ENCODE results near the gene DAB1.

Gene DAB1

DNA sequence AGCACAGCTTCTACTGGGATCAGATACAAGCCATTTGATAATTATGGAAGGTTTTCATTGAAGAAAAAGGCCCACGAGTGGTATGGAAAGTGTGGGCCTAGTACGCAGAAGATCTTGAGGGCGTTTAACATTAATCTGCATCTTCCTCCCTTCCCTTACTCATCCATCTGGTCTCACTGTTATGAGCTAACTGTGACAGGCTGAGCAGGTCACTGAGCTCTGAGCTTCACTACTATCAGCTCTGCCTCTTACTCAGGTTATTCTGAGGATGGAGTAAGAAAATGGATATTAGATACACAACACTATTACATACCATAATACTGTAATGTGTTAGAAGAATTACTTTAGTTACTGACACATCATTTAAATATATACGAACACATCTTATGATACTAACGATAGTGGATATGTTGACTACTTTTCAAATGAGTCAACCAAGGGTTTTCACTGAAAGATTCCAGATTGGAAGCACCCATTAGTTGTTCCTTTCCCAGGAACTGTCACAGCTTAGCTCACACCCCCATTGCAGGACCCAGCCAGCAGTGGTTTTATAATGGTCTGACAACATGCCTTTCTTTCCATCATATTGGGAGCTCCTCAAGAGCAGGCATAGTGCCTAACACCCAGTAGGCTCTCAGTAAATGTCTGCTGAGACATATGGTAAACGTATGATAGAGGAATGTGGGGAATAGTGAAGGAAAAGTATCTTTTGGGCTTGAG lies 360.3 kb downstream of the DAB1 start:
- DNase-seq = no peak

DNA sequence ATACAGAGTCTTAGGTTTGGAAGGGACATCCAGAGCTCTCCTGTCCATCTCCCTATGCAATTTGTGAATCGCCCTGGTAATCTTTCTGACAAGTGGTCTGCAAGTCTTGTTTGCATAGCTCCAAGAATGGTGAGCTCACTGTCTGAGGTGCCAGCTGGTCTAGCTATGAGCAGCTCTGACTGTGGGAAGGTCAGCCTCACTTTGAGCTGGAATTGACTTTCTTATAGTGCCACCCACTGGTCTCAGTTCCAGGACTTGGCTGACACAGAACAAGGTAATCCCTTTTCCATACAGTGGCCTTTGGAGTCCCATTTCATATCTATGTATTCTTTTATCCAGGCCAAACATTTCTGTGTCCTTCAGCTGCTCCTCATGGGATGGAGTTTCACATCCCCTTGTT lies 362.5 kb downstream of the DAB1 start:
- no peak for DNase-seq

DNA sequence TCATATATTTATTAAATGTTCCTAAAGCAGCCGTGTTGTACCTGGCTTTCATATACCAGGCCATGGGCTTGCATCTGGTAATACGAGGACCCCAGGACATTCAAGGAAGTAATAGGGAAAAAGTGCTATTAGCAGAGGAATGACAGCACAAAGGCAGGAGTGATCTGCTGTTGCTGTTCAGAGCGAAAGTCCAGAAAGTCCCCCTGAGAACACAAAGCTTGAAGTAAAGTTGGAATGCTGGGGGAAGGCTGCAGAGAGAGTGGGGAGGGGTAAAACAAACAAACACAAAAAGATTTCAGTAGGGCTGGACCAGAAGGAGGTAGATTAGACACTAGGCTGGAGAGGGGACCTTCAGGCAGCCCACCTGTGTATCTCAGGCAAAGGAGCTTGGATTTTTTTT lies 363.4 kb downstream of the DAB1 start:
- DNase-seq = no peak

DNA sequence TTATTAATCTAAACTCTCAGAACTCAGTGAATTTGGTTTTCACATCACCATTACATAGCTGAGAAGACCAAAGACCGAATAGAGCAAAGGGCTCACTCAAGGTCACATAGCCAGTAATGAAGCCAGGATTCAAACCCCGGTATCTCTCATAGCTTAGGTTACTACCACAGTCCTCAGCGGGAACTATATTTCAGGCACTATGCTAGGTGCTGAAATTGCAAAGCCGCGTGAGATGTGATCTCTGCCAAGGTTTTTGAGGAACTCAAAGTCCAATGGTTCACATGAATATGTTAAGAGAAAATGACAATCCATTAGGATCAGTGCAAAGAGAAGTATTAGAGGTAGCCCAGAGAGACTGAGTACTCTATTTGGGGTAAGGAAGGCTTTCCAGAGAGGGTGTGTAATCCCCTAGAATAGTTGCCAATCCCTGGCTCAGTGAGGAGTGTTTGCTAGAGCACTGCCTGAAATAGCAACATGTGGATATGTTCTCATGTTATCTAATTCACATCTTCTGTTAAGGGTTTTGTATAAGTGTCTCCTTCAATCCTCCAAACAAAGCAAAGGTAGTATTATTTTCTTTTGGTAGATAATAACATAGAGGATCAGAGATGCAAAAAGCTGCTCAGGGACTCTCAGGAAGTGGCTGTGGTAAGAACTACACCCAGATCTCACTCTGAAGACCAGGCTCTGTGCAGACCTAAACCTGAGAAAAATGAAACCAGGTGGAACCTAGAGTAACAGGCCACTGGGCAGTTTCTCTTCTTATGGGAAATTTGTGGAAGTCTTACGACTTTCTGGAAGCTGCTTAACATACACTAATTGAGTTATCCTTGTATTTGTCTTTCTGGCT lies 365.0 kb downstream of the DAB1 start:
- DNase-seq = no peak

DNA sequence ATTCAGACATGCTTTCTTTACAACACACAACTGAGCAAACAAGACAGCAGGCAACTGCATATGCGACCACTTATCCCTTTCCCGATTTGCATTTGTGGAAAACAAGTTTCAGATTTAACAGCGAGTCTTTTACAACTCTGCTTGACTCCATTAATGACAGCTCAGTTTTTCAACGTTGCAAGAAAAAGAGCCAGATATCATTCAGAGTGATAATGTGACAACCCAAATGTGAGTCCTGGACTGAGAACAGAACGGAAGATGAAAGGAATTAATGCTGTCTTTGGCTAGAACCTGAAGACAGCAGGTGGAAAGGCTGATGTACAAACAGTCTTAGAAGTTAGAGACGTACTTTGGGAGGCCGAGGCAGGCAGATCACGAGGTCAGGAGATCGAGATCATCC lies 375.0 kb downstream of the DAB1 start:
- no peak for DNase-seq

DNA sequence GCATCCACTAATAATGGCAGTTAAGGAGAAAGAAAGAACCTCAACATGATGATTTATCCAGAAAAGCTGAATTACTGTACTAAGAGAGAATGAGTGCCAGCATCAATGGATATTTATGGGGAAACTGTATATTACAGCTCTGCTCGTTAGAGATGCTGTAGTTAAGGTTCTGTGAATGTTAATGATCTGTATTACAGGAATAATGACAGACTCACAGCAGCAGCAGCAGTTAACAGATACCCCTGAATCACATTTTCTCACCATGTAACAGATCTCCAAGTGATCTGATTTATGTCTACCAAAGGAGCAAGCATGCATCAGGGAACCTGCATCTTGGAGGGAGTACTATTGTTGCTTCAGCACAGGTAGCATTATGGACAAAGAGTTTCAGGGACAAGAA lies 377.4 kb downstream of the DAB1 start:
- DNase-seq = no peak

DNA sequence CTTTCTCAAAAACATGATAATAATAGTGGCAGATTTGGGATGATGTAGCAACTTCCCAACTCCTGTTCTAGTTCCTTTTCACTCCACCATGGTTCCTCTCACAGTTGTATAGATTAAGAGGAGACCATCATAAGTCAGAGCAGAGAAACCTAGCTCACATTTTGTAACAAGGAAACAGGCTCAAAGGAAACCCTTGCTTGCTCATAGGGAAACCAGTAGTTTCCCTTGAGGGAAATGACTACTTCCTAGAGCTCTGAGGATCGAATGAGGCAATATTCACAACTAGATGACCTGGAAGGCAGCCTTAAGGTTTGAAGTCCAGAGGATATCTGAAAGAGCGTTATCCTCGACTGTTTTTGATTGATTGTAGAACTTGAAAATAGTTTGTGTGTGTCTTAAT lies 382.0 kb downstream of the DAB1 start:
- no peak for DNase-seq

DNA sequence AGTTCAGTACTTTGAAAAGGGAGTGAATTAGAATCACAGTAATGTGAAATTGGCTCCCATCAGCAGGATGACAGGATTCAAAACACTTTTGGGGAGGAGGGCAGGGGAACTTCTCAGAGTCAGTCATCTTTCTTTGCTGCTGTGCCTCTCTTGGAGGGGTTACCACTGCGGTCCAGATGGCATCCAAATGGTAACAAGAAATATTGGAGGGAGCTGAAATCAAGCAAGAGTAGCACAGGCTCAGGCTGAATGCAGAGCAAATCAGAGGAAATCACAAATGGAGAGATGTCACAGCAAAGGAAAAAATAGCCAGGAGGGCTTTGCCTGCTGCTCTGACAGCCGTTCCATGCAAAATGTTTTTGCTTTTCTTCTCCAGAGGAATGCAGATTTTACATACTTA lies 383.0 kb downstream of the DAB1 start:
- DNase-seq = no peak

DNA sequence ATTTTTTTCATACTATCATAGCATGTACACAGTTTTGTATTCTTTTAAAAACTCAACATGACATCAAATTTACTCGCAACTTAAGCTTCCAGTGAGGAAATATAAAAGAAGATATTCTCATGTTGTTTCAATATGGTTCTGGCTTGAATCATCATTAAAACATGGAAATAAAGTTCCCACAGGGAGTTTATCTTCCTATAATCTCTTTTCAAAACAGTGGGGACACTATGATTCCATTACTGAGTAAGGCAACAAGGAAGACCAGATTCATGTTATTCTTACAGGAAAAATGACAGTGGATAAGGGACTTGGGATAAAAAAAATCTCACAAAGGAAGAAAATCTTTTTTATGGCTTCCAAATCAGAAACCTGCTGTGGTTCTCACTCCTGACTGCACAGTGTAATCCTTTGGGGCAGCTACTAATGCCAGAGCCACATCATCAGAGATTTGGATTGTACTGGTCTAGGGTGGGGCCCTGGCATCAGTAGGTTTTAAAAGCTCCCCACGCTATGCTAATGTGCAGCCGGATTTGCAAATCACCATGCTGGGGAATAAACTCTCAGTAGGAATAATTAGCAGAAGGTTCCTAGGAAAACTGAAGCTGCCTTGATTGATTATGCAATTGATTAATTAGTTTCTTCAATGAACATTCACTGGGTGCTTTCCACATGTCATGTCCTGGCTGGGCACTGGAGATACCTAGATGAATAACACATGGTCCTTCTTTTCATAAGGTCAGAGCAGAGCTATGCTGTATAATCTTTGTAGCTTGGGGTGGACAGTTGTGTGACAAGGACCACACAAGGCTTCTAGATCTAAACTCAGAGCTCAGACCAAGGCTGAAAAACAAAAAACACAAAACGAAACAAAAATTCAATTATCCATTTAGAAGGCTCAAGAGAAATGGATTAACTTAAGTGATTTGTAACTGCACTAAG lies 386.9 kb downstream of the DAB1 start:
- no peak for DNase-seq

DNA sequence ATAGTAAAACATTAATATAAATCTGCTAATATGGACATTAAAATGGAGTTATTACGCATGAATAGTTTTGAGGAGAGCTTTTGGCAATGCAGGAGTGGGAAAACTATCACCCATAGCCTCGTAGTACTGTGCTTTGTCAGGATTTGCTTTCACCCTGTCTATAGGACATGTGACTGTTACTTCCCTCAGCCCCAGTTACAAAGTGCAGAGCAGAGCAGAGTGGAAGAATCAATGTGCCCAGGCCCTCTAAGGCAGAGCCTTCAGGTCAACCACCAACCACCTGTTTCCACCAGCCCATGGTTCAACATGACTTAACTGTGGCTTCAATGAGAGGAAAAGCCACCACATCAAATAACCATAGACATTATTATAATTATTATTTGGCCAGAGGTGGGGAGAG lies 389.1 kb downstream of the DAB1 start:
- no peak for DNase-seq

DNA sequence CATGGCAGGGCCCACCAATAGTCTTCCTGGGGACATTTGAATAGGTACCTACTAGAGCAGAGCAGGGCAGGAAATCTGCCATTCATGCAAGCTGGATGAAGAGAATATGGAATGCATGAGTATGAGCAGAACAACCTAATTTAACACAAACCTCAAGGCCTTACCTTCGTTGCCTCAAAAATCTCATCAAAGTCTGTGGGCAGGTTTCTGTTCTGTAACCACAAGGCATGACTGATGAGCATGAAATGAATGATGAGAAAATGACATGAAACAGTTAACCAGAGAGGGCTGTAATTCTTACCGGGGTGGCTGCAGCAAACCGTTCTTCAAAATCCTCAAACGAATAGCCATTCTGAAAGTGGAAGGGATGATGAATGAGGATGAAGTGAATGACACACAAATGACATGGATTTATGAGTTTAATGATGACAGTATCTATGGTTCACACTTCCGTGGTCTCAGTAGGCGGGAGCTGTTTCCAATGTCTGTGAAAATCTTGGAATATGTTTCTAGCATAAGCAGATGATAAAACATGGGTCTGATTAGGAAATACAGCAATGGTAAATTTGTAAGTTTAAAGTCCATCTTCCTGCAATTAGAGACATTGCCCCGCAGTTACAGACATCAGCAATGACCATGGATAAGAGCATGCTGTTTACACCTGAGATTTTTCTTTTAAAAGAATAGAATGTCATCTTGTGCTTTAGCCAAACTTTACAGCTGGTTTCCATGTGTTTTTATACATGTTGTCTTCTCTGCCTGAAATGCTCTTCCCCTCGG lies 390.4 kb downstream of the DAB1 start:
- no peak for DNase-seq

DNA sequence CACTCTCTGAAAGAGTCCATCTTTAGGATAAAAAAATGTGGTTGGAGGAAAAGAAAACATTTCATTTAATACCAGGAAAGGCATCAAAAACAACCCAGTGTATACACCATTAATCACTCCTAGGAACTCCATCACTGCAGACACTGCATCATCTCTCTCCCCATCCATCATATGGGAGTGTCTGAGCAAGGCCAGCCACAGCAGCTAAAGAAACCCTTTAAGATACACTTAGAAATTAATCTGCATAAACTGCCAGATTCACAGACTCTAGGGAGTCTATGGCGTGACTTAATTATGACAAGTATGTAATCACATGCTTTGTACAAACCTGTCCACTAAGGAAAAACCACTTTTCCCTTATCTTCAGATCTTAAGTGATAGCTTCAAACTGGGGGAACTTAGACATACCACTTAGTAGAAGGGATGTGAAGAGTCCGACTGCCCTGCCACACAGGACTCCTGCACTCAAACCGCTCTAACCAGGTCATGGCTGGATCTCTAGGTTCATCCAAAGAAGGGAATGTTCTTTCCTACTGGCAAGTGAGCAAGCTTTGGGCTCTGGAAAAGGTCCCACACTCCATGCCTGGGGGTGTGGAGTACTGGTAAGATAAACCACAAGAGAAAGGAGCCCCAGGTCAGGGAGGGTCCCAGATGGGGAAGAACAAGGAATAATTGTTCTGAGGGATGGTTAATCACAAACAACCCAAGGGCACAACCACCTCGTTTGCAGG lies 397.1 kb downstream of the DAB1 start:
- DNase-seq = no peak

DNA sequence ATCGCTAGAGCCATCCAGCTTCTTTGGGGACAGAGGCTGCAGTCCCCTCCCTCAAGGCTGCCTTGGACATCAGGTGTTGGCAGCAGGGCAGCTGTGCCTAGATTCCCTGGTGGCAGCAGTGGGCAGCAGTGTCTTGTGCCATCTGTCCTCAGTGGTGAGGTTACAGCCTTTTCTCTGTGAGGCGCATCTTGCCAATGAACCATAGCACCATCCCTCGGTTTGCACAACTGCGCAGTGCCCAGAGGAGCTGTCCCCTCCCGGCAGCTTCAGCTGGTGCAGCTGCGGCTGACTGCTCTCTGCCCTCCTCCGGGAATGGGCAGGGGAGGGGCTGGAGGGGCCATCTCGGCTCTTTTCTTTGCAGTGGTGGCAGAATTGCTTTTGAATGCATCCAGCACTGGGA lies 399.0 kb downstream of the DAB1 start:
- peak; percentile 63 for DNase-seq

DNA sequence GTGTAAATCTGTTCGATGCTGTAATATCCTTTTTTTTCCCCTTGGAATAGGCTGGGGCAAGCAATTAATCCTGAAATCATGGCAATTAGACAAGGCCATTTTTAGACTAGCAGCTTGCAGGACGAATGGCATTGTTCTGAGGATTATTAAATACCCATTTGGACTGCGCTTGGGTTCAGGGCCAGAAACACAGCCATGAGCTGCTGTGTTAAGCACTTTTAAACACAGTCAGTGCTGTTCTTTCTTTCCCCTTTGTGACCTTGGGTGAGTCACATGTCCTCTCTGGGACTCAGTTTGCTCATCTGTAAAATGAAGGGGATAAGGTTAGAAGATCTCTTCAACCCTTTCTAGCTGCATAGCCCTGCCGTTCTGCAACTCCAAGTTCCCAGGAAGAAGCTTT lies 399.4 kb downstream of the DAB1 start:
- DNase-seq = no peak

DNA sequence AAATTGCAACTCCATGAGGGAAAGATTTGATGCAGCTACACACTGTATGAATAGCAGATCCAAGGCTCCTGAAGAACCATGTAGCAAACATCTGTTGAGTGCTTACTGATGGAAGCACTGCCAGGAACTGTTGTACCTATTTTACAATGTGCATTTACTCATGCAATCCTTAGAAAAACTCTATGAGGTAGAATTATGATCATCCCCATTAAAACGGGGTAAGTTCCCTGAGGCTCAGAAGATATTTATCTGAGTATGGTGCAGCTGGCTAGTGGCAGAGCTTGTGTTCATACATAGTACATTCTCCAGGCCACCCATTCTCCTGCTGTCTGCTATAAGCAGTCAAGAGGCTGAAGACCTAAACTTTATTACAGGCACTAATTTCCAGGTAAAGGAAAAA lies 403.6 kb downstream of the DAB1 start:
- DNase-seq = no peak

DNA sequence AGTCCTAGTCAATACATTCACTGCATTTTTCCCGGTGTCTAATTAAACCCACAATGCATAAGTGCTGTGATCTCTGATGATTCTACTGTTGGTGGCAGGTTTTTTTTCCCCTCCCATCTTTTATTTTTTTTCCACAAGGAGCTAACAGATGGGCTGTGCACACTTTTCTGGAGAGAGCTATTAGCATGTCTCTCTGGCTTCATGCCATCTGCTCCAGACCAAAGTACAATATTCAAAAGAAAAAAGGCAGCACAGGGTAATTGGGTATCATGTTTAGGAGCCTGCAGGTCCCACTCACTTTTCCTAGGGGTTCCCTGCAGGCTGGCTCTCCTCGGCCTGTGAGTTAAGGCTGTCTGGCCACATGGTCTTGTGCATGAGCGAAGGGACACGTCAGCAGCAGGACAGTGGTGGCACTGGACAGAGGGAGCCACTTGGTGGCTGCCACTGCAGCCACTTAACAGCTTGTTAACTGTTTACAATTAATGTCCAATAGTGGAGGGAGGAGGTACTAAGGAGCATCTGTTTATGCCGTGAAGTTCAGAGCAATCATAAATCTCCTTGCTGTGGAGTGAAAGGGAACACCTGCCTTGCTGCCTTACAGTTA lies 404.5 kb downstream of the DAB1 start:
- peak; percentile 10 for DNase-seq

DNA sequence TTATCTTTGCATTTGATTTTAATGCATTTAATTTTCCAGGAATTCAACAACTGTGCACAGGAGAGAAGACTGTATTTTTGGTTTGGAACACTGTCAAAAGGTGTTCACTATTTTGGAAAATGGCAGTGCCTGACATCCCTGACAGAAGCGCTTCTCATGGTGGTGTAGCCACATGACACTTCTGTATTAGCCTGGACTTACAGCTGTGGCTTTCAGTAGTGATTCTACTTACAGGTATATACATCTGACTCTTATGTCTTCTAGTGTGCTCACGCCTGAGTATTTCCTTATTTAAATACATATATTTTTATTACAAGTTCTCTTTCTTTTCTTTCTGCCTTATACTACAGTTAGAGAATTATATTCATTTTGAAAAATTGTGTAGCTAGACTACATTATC lies 405.7 kb downstream of the DAB1 start:
- DNase-seq = no peak

DNA sequence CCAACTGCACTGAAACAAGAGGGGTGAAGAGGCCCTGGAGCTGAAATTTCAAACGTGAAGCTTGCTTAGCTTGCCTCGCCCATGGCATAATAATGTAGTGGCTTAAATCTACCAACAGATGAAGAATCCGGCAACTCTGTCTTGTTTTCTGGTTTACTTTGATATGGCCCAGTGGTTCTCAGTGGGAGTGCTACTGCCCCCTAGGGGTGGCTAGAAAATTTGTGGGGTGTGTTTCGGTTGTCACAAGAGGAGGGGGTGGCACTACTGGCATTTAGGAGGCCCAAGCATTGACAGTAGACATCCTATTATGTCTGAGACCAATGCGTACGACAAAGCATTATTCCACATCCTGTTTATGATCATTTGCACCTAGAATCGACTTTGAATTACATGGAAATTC lies 406.1 kb downstream of the DAB1 start:
- no peak for DNase-seq

DNA sequence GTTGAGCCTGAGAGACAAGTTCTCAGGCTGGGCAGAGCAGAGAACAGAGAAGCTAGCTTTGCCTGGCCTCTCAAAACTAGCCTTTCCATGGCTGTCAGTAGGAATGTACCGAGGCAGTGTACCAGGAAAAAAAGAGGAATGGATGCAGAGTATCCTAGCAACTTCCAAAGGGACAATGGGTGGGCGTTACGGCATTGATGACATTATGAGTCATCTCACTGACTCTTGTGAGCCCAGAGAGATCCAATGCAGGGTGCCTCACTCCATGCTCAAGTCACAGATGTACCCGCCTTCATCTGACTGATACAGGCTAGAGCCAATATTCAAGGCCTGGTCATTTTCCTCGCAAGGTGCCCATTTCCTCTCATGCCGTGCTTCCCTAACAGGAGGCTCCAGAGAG lies 406.7 kb downstream of the DAB1 start:
- DNase-seq = no peak

DNA sequence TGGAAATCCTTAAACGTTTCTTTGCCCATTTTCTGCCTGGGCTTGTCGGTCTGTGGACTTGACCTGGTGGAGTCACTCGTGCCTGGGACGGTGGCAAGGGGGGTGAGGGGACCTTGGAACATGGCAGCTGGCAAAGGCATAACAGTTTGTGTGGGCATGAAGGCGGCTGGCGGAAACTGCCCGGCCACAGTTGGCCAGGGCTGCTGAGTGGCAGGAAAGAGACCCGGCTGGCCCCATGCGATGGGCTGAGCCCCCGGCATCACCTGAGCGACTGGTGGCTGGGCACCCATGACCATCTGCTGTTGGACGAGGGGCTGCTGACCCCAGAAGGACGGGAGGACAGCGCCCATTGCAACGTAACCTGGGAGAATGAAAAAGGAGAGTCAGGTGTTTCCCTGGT lies 408.8 kb downstream of the DAB1 start:
- DNase-seq = no peak

DNA sequence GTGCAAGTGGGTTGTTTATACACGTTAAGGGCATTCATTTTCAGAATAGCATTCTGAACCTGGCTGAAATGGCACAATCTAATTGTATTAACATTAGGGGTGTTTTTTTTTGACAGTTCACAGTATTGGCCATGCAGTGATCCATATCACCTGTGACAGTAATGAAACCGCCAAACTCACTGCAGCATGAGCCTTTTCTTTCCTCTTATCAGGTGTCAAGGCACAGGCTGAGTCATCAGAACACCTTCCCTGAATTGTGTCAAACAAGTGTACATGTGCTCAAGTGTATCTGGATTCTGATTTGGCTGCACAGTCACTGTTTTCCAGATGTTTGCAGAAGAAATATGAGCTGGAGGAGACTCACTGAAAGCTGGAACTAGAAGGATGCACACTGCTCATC lies 410.3 kb downstream of the DAB1 start:
- DNase-seq = peak; percentile 26

DNA sequence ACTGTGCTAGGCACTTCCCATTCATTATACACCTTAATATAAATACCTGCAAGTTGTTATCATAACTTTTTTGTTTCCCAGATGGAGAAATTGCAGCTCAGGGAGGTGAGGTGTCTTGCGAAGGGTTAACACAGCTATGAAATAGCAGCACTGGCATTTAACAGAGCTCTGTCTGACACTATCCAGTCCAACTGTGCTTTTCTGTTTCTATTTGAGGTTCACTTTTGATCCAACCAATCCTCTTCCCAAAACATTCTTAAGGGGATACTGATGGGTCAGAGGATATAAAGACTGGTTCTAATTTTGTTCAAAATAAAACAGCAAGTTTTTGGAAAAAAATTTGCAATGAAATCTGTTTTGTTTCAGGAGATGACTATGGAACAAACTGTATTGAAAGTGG lies 411.5 kb downstream of the DAB1 start:
- DNase-seq = no peak
